Heart left ventricle (tissue), 16 donors: Measurements from ENCODE around the gene LRIG1. TPM values are rescaled to one million over a fixed set of nuclear protein-coding genes. Genes with fewer than 3 reads are reported as not detected.

ENCODE experiments used
- ATAC-seq, 4 donors: fragments of 200-7000 bp; cut with Tn5 transposase; one replicate each; pipeline ENCODE4 v1.9.1; 2020 to 2022; ENCODE audit warnings: moderate library complexity in 4 of 4, mild to moderate bottlenecking in 3 of 4, moderate number of reproducible peaks in 1 of 4
- DNase-seq, 5 donors: peaks; one replicate each; pipeline ENCODE4 v3.0.0-alpha.2; 2020
- H3K27ac ChIP-seq, 12 donors: fragments of 200-600 bp; sonication (generic) in 4 of 12; one replicate each; pipeline versions ENCODE4 v1.5.0 to v1.8.0; 2016 to 2022; ENCODE audit warnings: mild to moderate bottlenecking in 2 of 12
- H3K27me3 ChIP-seq, 9 donors: fragments of 200-600 bp; sonication (generic) in 2 of 9; one replicate each; pipeline versions ENCODE4 v1.5.1 to v1.8.0; 2016 to 2022; ENCODE audit warnings: mild to moderate bottlenecking in 3 of 9
- H3K36me3 ChIP-seq, 9 donors: fragments of 200-600 bp; sonication (generic) in 2 of 9; one replicate each; pipeline versions ENCODE4 v1.5.0 to v1.8.0; 2018 to 2022; ENCODE audit warnings: mild to moderate bottlenecking in 2 of 9
- H3K4me1 ChIP-seq, 12 donors: fragments of 200-600 bp; sonication (generic) in 4 of 12; one replicate each; pipeline versions ENCODE4 v1.5.0 to v1.8.0; 2016 to 2022; ENCODE audit warnings: mild to moderate bottlenecking in 3 of 12
- H3K4me3 ChIP-seq, 12 donors: fragments of 200-600 bp; sonication (generic) in 4 of 12; one replicate each; pipeline versions ENCODE4 v1.5.0 to v1.8.0; 2017 to 2022; ENCODE audit warnings: mild to moderate bottlenecking in 9 of 12, moderate library complexity in 4 of 12
- H3K9me3 ChIP-seq, 12 donors: fragments of 200-600 bp; sonication (generic) in 4 of 12; one replicate each; pipeline versions ENCODE4 v1.5.0 to v1.8.0; 2016 to 2022; ENCODE audit warnings: mild to moderate bottlenecking in 1 of 12
- CTCF ChIP-seq, 12 donors: fragments of 200-600 bp; sonication (generic) in 4 of 12; IDR thresholded peaks; one replicate each; pipeline versions ENCODE4 v1.5.0 to v1.8.0; 2018 to 2022; ENCODE audit warnings: antibody characterized with exemption in 12 of 12, mild to moderate bottlenecking in 5 of 12
- POLR2A ChIP-seq, 2 donors: fragments of 450-650 bp; IDR thresholded peaks; one replicate each; pipeline ENCODE4 v1.6.1; 2017; ENCODE audit warnings: antibody characterized with exemption in 2 of 2, mild to moderate bottlenecking in 2 of 2, moderate library complexity in 2 of 2
- WGBS, 4 donors: extraction: QIAGEN DNeasy Blood & Tissue Kit in 2 of 4; methylation state at CpG; one replicate each; pipeline versions ENCODE4 v1.1.5 to v1.1.7; 2013 to 2018; 5-methylcytosine and 5-hydroxymethylcytosine counted together
- intact Hi-C, 10 donors: fragments of 100-400 bp; cut with DNase I; formaldehyde crosslinking; loops; one replicate each; pipeline versions ENCODE4 v1.11.1 to v1.14.2; 2022
- polyA plus RNA-seq, 2 donors: library from polyadenylated mRNA; stranded (reverse); fragments of 200-250 nt; gene quantifications; one replicate each; pipeline ENCODE4 v1.2.3, GENCODE V29; 2013
- total RNA-seq, 9 donors: library from RNA; depleted of rRNA in 2 of 9; stranded (reverse); fragments of >200 nt in 2 of 9; fragmentation: NEBNext Ultra II Directional in 3 of 9; extraction: Animal tissue kit (Norgen Biotek cat#: 25700) in 3 of 9; gene quantifications; one replicate each; pipeline versions ENCODE4 v1.1.0 to v1.2.4, GENCODE V29; 2016 to 2023
- donor health status: ischemic (EF 13 %, LVEDD 7.1; RV severe dilation, severe dysfunction).
- donor health status: healthy with polysubstance abuse.
- donor health status: DM: no; HTN: yes; CAD: no.
- donor health status: DM: no; HTN: no; CAD: no.
- donor health status: ischemic (EF 25% LVEDD 6.9; RV normal size, moderate dysfunction).
- donor health status: ischemic (EF 25% LVEDD 5.7; RV mildly dilated, moderate dysfunction).
- donor health status: healthy.
- donor health status: DM: yes; HTN: yes; CAD: no.
- donor health status: ischemic (EF 35%, LVEDD 5.7; RV mildly dilated, moderate dysfunction).
- donor health status: nonischemic (EF 11% LVEDD 7.7; RV severe dilation, severe dysfunction).
- donor health status: DM: yes; HTN: yes; CAD: no.
- donor health status: PGD.
- donor health status: ischemic (EF 29% LVEDD 5.4; RV normal size, mild dysfunction).
- donor health status: nonischemic (EF 23%, LVEDD 6.1; RV moderate dilation, normal function).

The LRIG1 gene
- total and polyA plus RNA-seq, 11 donors: 42.3 to 161 (median 88.8) TPM

GRCh38 chr3:66502245-66502874 is 1.5 kb upstream of the LRIG1 start:
- Histone ChIP-seq H3K27me3 (no peaks in the 10 kb centered on the region), H3K36me3 (no peaks in the 10 kb centered on the region), H3K4me3 (no peak overlapping the region), H3K4me1 (peaks cover 0 to 30% (median 23%) of the 10 kb centered on the region in 12 donors), H3K27ac (no peak overlapping the region), H3K9me3 (no peaks in the 10 kb centered on the region)
- WGBS, 4 donors: 71 to 74% (median 72%) methylated on average over 6 of the region's 6 CpGs
- ATAC-seq (no peak), DNase-seq (no peak)
- no peak for TF ChIP-seq CTCF (IDR thresholded peaks at IDR 0.05)
- no peak for TF ChIP-seq POLR2A (IDR thresholded peaks at IDR 0.05)
- intact Hi-C loops: loop anchor here (5.0 to 10.0 kb wide), 6 partner anchors 50 to 315 kb away; no protein-coding TSS in a partner anchor

GRCh38 chr3:66501483-66502244 is 842 bp upstream of the LRIG1 start:
- no peak for DNase-seq
- Histone ChIP-seq H3K9me3 (no peaks in the 10 kb centered on the region), H3K36me3 (no peaks in the 10 kb centered on the region), H3K27me3 (no peaks in the 10 kb centered on the region), H3K27ac (peak overlapping the region in 10 of 12 donors; percentile 2 to 94 (median 62)), H3K4me1 (peaks cover 0 to 36% (median 28%) of the 10 kb centered on the region in 12 donors), H3K4me3 (peak overlapping the region; percentile 13 to 98 (median 72))
- intact Hi-C loops: loop anchor here (2.0 to 10.0 kb wide), 10 partner anchors 49 to 316 kb away; no protein-coding TSS in a partner anchor
- TF ChIP-seq POLR2A (IDR thresholded peaks at IDR 0.05): no peak
- TF ChIP-seq CTCF (IDR thresholded peaks at IDR 0.05): no peak
- ATAC-seq: no peak
- 27 to 31% (median 29%) methylated on average over 20 of the region's 20 CpGs for WGBS, 4 donors

- H3K4me3 ChIP-seq: peak overlapping the region; percentile 81 to 98 (median 92)
- intact Hi-C loops: loop anchor here (2.0 to 10.0 kb wide), 11 partner anchors 48 to 317 kb away; no protein-coding TSS in a partner anchor
- ATAC-seq: peak in 2 of 4 donors; percentile 1 to 12
- WGBS, 4 donors: 0 to 2% (median 0%) methylated on average over 29 to 80 of the region's 80 CpGs
- peaks cover 0 to 52% (median 44%) of the 10 kb centered on the region in 12 donors for H3K4me1 ChIP-seq
- TF ChIP-seq POLR2A (IDR thresholded peaks at IDR 0.05) (no peak), CTCF (IDR thresholded peaks at IDR 0.05) (no peak)
- H3K36me3 ChIP-seq: no peaks in the 10 kb centered on the region
- peak; percentile 37 to 76 (median 42) for DNase-seq
- H3K9me3 ChIP-seq: no peaks in the 10 kb centered on the region
- no peaks in the 10 kb centered on the region for H3K27me3 ChIP-seq
- H3K27ac ChIP-seq: peak overlapping the region; percentile 90 to 98 (median 94)
Measured at GRCh38 chr3:66499881-66500575, 794 bp downstream of the LRIG1 start.
